GM19043 (cell line): ENCODE data around the gene CNIH3.

ENCODE experiments used
- ATAC-seq: cut with Tn5 transposase; IDR thresholded peaks from one replicate; pipeline ENCODE4 v1.9.1; 2021; ENCODE audit warnings: low read depth; ENCODE audit not compliant: unreplicated experiment

CNIH3 gene

DNA sequence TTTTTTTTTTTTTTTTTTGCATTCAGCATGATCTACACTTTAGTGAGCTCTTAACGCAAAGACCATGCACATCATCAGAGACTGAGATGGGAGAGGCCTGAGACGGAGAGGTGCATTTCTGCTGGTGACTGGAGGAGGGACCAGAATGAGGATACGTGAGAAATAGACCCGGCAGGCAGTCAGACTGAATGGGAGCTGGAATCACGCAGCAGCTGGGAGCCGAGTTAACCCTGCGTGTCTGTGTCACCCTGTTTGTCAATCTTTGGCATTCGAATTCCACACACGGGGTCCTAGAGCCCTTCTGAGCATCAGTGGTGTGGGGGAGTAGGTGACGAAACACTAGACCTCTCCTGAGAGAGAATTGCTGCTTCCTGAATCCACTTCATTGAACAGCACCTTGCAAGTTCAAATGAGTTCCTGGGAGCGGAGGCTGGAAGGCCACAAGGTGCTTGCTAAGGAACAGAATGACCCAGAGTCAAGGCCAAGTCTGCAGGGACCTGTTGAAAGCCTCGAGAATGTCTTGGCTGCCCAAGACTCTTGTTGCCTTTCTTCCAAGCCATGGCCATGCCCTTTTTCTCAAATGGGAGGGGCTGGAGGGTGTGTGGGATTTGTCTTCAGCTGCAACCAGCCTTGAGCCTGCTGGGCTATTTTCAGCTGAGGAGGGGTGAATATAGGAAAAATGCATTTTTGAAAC lies 123.3 kb downstream of the CNIH3 start:
- no peak for ATAC-seq

DNA sequence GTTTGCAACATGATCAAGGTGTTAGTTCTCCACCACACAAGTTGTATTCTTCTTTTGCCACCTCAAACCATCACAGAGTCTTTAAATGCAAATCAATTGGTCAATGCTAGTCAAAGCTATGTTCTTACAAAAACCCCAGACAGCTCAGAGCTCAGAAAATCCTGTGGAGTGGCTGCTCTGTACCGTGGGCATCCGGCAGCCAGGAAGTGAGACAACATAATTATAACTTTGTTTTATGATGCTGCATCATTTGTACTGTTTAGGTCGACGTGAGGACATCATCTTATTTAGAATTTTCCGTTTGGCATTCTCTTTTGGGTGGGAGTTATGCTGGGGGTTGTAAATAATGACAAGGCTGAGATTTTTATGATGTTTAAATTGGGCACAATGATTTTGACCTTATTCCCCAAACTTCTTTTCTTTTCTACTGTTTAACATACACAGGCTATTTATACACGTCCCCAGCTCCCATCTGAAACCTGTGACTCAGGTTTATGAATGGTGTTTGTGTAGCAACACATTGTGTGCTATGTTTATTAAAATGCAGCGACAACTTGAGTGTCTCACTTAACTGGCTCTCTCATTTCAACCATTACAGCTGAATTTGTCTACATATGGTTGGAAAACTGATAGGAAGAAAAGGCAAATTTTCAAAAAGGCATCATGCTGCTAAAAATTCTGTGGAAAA lies 124.0 kb downstream of the CNIH3 start:
- ATAC-seq, result peak; percentile 80

DNA sequence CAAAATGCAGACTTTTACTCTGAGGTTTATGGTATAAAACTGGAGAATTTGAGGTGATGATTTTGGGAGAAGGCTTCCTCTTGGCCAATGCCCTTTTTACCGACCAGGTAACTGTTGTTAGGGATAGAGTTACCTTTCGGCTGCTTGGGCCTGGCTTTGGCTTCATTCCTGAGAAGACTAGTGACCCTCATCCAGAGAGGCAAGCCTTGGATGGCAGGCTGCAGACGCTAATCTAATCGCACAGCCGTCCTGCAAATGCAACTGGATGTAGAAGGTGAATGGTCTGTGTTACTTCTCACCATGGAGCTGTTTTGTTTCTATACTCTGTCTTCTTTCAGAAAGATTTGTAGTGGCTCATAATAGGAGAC lies 124.6 kb downstream of the CNIH3 start:
- ATAC-seq, result no peak

DNA sequence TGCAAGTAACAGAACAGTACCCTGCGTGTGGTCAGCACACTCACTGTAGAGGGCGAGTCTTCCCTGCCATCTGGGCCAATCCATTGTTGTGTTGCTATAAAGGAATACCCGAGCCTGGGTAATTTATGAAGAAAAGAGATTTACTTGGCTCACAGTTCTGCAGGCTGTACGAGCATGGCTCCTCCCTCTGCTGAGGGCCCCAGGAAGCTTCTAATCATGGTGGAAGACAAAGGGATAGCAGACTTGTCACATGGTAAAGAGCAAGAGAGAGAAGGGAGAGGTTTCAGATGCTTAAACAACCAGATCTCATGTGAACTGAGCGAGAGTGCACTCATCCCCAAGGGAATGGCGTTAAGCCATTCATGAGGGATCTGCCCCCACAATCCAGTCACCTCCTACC lies 126.2 kb downstream of the CNIH3 start:
- ATAC-seq, result no peak

DNA sequence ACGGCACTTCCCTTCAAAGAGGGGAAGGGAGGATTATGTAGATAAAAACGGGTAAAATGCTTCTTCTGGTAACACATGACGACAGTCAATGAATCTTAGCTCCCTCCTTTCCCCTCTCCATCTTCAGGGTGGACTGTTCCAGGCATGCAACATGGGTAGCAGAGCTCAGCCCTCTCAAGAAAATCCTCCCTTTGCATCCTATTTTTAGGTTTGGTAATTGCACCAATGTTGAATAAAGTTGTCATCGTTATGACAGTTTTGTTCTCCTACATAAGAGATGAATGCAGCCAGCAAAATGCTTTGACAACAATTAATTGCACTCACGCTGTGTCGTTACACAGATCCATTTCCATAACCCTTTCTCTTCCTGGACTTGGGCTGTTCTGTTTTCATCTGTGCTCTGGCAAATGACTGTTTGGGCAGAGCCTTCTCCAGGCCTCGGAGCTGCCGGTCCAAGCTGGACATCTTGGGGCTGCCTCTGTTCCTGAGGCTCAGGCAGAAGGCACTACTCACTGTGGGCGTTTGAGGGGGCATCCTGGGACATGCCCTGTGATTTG lies 127.6 kb downstream of the CNIH3 start:
- ATAC-seq, result no peak

DNA sequence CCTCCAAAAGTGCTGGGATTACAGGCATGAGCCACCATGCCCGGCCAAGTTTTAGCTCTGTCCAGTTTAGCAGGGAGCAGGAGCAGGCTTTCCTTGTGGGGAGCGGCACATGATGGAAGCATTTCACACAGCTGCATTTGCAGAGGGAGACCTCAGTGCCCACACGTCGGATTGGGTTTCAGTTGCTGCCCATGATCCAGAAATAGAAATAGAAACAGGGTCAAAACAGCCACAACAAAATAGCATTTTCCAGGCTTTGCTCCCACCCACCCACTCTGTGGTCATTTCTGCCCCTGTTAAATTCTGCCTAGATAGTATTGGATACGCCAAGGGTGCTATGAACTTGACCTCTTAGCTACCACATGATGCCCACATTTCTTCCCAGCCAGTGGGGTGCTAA lies 128.4 kb downstream of the CNIH3 start:
- ATAC-seq, result no peak

DNA sequence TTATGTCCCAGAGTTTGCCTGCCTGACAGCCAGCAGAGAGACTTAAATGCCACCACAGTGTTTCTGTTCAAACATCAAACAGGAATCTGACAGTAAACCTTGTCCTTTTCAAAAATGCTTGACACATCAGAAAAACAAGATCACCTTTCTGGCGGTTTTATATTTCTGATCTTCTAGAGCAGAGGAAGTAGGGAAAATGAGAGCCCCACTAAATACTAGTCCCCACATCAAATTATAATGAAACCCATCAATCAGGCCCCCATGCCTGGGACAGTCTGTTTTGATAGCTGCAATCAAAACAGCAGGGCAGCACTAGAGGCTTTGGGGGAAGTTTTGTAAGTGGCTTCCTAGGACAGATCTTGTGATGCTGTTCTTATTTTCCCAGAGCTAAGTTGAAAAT lies 129.3 kb downstream of the CNIH3 start:
- no peak for ATAC-seq

DNA sequence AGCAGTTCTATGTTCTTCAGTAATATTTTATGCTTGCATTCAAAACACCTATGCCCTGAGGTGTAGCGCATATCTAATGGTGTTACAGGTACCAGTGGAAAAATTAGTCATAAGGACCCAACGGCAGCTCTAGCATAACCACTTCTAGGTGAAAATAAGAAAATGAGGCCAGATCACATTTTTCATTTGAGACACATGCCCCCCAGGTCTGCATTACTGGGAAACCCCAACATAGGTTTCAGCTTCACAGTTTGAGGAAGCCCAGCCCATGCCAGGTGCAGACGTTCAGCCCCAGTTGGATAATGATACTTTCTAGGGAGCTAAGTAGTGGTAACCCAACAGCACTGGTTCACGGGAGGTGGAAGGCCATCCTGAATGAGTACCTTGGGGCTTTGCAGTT lies 129.8 kb downstream of the CNIH3 start:
- peak; percentile 59 for ATAC-seq

DNA sequence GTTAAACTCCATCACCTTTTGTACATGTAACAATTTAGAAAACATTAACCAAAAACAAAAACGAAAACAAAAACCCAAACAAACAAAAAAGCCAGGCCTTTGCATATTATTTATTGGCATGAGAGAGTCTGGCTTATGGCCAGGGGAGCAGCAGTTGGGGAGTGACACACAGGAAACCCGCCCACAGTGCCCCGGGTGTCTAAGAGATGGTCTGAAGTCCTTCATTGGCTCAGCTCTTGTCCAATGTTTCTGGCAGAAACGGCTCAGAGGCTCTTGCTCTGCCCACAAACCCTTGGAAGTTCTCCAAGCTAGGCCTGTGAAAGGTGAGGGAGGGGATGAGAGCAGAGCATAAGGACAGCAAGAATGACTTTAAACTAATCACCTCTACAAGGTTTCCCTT lies 131.5 kb downstream of the CNIH3 start:
- peak; percentile 34 for ATAC-seq

DNA sequence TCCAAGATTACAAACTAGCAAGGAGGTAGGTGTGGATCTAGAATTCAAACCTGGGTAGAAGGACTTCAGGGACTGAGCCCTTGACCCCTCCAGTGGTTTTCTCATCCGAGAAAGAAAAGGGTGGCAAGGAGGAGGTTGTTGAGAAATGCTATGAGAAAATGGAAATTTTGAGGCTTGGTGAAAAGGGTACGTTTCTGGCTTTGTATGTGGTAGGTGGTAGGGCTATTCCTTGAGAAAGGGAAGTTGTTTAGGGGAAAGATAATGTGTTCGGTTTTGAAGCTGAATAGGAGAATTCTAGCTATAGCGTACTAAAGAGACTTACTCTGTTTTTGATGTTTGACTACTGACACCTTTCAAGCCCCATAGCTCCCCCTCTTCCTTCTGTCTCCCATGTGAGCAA lies 133.8 kb downstream of the CNIH3 start:
- ATAC-seq, result no peak

DNA sequence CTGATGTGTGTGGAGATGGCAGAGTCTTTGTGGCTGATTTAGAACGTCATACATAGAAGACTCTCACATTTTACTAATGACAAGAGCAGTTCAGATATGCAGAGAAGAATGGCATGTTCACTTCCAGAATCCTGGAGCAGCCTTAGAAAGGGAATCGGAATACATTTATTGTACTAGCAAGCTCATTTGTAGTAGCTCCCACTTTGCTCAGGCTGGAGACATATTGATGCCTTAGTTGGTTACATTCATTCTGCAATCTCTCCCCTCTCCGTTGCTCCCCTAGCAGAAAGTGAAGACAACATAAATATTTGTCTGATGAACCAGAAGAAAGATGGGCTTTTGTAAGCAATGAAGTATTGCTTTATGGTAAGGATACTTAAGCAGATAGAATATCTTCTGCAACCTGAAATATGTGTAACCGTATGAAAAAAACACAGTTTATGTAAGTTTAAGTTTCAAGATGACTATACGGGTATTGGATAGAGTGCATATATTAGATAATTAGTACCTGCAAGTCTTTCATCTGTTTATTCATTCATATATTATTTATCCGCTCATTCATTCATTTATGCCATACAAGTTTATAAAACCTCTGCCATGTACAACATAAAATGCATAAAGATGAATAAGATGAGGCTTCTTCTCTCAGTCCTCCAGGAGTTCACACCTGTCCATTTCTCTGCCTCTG lies 135.7 kb downstream of the CNIH3 start:
- no peak for ATAC-seq

DNA sequence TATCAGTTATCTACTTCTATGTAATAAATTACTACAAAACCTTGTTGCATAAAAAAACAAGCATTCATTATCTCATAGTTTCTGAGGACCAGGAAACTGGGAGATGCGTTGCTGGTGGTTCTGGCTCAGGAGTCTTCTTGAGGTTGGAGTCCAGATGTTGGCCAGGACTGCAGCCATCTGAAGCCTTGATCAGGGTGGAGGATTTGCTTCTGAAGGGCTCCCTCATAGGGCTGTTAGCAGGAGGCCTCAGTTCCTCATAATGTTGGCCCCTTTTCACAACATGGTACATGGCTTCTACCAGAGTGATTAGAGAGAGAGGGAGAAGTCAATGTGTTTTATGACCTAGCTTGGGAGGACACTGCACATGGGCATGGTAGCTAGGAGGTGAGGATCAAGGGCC lies 137.4 kb downstream of the CNIH3 start:
- no peak for ATAC-seq

DNA sequence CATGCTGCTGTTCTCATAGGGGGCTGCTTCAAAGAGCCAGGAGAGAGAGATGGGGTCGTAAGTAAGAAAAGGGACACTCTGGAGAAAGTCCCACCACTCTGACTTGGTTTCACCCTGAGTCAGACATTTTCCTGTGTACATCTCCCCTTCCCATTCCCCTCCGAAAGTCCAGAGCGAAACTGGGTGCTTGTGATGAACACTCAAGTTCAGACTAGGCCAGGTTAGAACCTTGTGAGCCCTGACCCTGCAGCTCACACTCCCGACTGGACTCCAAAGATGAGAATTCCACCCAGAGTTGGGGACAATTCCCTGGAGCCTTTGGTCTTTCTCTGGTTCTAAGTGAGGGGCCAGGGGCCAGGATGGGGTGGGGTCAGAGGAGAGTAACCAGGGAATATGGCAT lies 139.5 kb downstream of the CNIH3 start:
- no peak for ATAC-seq

DNA sequence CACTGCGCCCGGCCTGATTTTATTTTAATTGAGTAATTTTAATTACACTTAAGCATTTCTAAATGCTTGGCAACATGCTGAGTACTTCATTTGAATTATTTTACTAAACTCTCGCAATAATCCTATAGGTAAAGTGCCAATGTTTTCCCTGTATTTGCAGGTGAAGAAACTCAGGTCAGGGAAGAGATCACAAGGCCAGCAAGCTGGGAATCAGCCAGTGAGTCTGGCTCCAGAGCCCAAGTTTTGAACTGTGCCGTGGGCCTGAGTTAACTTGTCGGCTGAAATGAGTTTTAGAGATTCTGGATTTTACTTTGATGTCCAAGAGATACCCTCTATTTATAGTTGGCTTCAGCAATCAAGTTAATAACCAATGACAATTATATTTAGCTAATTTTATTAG lies 141.4 kb downstream of the CNIH3 start:
- no peak for ATAC-seq

DNA sequence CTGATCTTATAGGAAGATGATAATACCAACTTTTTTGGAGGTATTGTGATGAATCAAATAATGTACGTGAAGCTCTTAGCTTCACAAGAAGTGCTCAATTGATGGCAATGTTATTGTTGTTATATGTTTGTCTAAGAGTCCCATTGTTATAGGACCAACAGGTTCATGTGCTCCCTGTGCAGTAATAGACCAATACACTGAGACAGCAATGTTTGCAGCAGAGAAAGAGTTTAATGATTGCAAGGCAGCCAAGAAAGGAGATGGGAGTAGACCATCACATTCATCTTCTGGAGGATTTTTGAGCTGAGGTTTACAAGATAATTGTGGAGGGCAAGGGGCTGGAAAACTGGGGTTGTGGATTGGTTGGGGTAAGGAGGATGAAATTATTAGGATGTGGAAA lies 143.0 kb downstream of the CNIH3 start:
- ATAC-seq, result no peak

DNA sequence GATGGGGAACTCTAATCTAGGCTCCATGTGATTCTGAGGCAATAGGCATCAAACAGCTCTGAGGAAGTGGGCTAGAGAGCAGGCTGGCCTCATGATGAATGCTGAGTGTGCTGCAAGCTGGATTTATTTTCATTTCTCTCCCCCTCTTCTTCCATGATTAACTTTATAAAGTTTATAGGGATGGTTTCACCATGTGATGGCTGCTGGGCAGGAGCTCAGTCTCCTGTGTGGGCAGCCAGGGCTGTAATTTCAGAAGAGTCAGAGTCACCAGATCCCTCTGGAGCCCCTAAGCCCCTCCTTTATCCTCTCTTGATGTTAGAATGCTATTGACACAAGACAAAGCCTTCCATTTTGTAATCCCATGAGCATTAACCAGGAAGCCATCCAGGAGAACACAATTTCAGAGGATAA lies 143.6 kb downstream of the CNIH3 start:
- no peak for ATAC-seq

DNA sequence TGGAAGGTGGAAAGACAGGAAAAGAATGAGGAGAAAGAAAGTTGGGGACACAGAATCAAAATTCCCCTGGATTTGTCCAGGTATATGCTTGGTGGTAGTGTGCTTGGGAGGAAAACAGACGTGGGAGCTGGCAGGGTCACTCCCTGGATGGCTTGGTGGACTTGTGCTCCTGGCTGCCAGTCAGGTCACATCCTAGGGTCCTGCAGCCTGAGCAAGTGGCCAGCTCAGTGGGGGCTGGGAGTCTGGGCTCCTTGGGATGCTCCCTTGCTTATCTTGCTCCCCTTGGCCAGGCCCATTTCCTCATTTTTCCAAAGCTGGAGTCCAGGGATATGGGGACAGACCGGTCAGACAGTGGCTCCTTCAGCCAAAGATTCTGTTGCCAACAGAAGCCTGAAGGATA lies 144.0 kb downstream of the CNIH3 start:
- no peak for ATAC-seq

DNA sequence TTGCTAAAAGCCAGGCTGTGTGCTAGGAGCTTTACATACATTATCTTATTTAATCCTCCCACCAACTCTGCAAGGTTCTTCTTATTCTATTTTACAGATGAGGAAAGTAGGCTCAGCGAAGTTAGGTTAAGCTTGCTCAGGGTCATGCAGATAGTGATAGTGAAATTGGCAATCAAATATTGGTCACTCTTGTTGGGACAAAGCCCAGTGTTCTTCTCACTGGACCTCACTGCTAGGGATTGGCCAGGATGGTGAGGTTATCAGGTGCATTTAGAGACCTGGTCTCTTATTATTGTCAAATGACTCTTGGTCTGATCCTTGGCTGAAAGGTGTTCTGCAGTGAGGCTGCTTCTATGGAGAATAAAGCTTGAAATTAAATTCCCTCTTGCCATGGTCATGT lies 145.1 kb downstream of the CNIH3 start:
- no peak for ATAC-seq

DNA sequence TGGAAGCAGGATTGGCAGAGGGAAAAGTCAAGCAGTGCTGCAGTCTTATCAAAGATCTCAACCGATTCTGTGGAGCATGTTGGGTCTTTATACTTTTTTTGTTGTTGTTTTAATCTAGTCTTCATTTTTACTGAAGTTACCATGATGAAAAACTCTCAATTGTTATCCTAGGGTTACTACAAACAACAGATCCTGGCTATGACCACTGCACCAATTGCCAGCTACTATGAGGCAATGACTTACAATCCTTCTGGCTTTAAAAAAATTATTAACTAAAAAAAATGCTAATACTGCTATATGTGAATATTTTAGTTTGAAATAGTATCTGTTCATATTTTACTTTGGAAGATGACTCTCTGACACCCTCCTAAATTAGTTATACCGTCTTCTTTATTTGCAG lies 145.9 kb downstream of the CNIH3 start:
- ATAC-seq, result no peak

DNA sequence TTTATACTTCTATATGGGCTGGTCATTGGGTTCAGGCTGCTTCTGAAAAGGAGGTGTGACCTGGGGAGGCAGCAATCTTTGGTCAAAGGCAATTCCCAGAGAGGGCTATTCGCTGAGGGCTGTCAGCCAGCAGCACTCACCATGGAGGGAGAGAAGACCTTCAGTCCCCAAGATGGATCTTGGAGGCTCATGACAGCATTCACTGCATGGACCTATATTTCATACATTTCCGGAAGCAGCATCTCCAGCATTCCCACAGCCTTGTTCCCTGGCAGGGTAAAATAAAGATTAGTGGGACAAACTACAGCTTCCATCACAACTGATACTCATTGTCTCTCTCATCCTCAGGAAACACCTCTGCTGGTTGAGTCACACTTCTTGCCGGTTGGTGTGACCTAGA lies 146.6 kb downstream of the CNIH3 start:
- no peak for ATAC-seq

DNA sequence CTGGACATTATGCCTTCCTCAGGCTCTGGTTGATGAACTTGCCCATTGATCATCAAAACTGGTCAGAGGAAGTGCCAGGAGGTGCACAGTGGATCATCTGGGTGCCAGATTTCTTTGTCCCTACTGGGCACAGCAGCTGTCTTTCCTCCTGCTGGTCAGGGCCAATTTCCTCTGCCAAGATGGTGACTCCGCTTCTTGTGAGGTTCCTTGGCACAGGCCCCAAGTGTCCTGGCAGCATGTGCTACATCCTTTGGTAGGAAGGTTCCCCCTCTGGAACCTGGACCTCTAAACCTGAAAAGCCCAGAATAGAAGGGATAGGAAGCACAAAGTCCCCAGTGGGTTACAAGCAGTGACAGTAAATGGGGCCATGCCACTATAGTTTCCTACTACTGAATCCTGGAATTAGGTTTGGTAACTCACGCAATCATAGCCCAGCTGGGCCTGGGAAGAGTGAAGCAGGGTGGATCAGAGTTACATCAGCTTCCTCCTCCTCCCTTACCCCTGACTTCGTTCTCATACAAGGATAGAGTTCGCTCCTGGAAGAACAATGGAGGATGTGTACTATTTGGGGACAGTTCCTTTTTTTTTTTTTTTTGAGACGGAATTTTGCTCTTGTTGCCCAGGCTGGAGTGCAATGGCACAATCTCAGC lies 147.1 kb downstream of the CNIH3 start:
- no peak for ATAC-seq
